ENCODE measurements around the gene SBF1. TPM values are rescaled to one million over a fixed set of nuclear protein-coding genes. Genes with fewer than 3 reads are reported as not detected.

Gene SBF1
- total RNA-seq, 4 donors from 2014 or later = 56.1 to 121 (median 86.9) TPM

DNA sequence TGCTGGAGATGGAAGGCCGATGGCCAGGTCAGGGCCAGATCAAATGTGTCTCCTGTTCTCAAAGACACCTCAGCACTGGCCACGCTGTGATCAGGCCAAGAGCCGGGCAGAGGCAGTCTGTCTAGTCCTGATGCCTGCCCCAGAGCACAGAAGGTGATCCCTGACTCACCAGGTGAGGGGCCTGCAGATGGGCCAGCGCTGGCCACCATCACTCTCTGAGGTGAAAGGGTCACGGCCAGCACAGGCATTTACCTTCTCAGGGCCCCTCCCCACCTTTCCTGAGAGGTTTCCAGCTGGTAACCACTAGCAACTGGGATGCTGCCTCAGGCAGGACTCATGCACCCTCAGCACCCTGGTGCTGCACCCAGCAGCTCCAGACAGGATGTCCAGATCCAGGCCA lies 2.9 kb downstream of the SBF1 start:
- intact Hi-C loops (cut with DNase I) = loop anchor here (5.0 to 10.0 kb wide), 2 partner anchors 35 to 227 kb away; partner anchors contain the start of genes LMF2, NCAPH2 and TUBGCP6
- H3K27ac ChIP-seq (replicated peaks in 1 of 4) = no peak overlapping the region
- DNase-seq (ENCODE audit: extremely low spot score) = no peak
- peaks cover 56 to 69% (median 66%) of the 10 kb centered on the region in 4 donors for H3K4me1 ChIP-seq
- no peaks in the 10 kb centered on the region for H3K9me3 ChIP-seq
- H3K36me3 ChIP-seq = peaks cover 6 to 15% (median 14%) of the 10 kb centered on the region in 4 donors
- 83% methylated on average over 2 of the region's 5 CpGs for WGBS
- H3K4me3 ChIP-seq = no peak overlapping the region
- H3K27me3 ChIP-seq = no peaks in the 10 kb centered on the region
- TF ChIP-seq, protein P1, sequence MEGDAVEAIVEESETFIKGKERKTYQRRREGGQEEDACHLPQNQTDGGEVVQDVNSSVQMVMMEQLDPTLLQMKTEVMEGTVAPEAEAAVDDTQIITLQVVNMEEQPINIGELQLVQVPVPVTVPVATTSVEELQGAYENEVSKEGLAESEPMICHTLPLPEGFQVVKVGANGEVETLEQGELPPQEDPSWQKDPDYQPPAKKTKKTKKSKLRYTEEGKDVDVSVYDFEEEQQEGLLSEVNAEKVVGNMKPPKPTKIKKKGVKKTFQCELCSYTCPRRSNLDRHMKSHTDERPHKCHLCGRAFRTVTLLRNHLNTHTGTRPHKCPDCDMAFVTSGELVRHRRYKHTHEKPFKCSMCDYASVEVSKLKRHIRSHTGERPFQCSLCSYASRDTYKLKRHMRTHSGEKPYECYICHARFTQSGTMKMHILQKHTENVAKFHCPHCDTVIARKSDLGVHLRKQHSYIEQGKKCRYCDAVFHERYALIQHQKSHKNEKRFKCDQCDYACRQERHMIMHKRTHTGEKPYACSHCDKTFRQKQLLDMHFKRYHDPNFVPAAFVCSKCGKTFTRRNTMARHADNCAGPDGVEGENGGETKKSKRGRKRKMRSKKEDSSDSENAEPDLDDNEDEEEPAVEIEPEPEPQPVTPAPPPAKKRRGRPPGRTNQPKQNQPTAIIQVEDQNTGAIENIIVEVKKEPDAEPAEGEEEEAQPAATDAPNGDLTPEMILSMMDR (IDR thresholded peaks at IDR 0.05) = no peak
- TF ChIP-seq POLR2A (IDR thresholded peaks at IDR 0.05; ENCODE audit: low read depth) (no peak), EP300 (IDR thresholded peaks at IDR 0.05) (no peak), POLR2AphosphoS5 (IDR thresholded peaks at IDR 0.05) (no peak)

DNA sequence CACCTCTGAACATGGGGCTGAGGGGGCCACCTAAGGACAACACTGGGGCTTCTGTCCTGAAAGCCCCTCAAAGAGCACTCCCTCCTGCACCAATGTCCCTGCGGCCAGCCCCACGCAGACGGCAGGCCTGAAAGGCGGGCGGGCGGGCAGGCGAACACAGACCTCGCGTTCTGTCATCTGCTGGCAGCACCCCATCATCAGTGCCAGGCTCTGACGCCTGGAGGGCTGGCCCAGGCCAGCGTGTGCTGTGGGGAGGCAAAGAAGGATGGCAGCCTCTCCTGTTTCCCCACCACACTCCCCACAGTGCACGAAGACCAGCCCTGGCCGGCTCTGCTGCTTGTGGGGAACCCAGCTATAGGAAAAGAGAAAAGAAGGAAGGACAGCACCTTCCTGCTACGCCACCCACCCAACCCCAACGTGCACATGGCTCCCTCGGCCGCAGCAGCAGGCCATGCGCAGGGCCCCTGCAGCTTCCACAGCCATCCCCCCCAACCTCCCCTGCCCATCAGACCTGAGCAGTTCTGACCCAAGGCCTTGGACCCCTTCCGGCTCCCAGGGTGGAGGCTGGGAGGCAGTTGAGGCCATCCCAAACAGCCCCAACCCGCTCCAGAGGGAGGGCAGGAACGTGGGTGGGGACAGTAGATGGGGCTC lies 3.5 kb downstream of the SBF1 start:
- no peaks in the 10 kb centered on the region for H3K27me3 ChIP-seq
- no peak for TF ChIP-seq POLR2A (IDR thresholded peaks at IDR 0.05; ENCODE audit: low read depth)
- no peak for TF ChIP-seq POLR2AphosphoS5 (IDR thresholded peaks at IDR 0.05)
- TF ChIP-seq, protein P1 (IDR thresholded peaks at IDR 0.05) = no peak
- TF ChIP-seq EP300 (IDR thresholded peaks at IDR 0.05) = no peak
- 76% methylated on average over 17 of the region's 21 CpGs for WGBS
- H3K4me1 ChIP-seq = peaks cover 56 to 69% (median 66%) of the 10 kb centered on the region in 4 donors
- H3K27ac ChIP-seq (replicated peaks in 1 of 4) = no peak overlapping the region
- DNase-seq (ENCODE audit: extremely low spot score) = no peak
- peaks cover 12 to 21% (median 20%) of the 10 kb centered on the region in 4 donors for H3K36me3 ChIP-seq
- intact Hi-C loops (cut with DNase I) = loop anchor here (5.0 to 10.0 kb wide), 2 partner anchors 36 to 227 kb away; partner anchors contain the start of genes LMF2, NCAPH2 and TUBGCP6
- no peaks in the 10 kb centered on the region for H3K9me3 ChIP-seq
- H3K4me3 ChIP-seq = no peak overlapping the region

DNA sequence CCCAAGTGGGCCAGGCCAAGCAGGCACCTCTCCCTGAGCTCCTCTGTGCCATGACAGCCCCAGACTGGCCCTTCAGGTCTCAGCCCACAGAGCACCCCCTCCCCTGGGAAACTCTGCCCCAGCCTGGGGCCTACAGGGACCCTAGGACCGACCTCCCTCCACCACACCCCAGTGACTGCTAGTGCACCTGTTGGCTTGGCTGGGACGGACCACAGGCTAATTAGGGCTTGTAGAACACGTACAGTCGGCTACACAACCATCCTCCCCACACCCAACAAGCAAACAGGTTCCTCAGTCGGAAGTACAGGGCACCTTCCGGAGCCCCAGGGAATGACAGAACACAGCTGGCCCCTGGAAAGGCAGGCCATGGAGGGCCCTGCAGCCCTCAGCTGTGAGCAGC lies 4.3 kb downstream of the SBF1 start:
- Histone ChIP-seq H3K9me3 (no peaks in the 10 kb centered on the region), H3K27ac (replicated peaks in 1 of 4) (no peak overlapping the region), H3K4me1 (peaks cover 55 to 67% (median 63%) of the 10 kb centered on the region in 4 donors), H3K27me3 (no peaks in the 10 kb centered on the region), H3K36me3 (peaks cover 21 to 30% (median 29%) of the 10 kb centered on the region in 4 donors), H3K4me3 (no peak overlapping the region)
- intact Hi-C loops (cut with DNase I) = loop anchor here (5.0 to 10.0 kb wide), 2 partner anchors 37 to 226 kb away; partner anchors contain the start of genes LMF2, NCAPH2 and TUBGCP6
- no peak for DNase-seq (ENCODE audit: extremely low spot score)
- TF ChIP-seq POLR2AphosphoS5 (IDR thresholded peaks at IDR 0.05) (no peak), EP300 (IDR thresholded peaks at IDR 0.05) (no peak), POLR2A (IDR thresholded peaks at IDR 0.05; ENCODE audit: low read depth) (no peak)
- TF ChIP-seq, protein P1 (IDR thresholded peaks at IDR 0.05) = no peak
- 100% methylated on average over 1 of the region's 6 CpGs for WGBS

DNA sequence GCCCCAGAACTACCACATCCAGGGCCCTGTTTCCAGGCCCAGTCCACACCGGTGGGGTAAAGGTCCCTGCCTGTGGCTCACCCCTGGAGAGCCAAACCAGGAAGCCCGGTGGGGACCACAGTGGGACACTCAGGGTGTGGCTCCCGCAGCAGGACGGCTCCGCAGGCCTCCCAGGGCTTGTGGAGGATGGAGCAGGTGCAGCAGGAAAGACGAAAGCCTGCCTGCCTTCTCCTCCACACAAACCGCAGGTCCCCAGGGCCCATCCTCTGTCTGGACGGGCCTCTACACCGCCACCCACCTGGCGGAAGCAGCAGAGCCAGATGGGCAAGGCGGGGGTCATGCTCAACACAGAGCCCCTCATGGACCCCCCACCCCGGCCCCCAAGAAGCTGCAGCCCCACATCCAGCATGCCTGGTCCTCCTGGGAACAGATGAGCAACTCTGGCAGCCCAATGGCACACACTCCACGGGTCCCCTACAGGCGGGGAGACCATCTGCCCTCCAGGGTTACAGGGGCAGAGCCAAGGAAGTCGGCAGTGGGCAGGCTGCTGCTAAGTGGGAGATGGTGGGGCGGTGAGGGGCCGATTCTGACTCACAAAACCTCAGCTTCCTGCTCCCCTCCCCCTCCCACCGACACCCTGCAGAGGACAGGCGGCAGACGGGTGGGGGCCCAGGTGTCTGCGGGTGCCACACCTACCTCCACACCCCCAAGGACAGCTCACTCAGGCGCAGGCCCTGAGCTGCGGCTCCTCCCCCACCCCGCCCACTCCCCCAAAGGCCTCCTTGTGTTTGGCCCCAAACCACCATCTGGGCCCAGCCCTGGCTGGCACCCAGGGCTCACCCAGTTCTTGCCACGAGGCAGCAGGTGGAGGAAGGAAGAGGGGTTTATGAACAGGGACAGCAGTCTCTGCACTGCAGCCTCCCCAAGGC lies 5.2 kb downstream of the SBF1 start:
- H3K36me3 ChIP-seq = peaks cover 29 to 38% (median 37%) of the 10 kb centered on the region in 4 donors
- H3K9me3 ChIP-seq = no peaks in the 10 kb centered on the region
- no peaks in the 10 kb centered on the region for H3K27me3 ChIP-seq
- WGBS = 76% methylated on average over 9 of the region's 25 CpGs
- H3K4me3 ChIP-seq = no peak overlapping the region
- DNase-seq (ENCODE audit: extremely low spot score) = no peak
- H3K27ac ChIP-seq (replicated peaks in 1 of 4) = no peak overlapping the region
- intact Hi-C loops (cut with DNase I) = loop anchor here (5.0 to 10.0 kb wide), 2 partner anchors 38 to 225 kb away; partner anchors contain the start of genes LMF2, NCAPH2 and TUBGCP6
- TF ChIP-seq, protein P1 (IDR thresholded peaks at IDR 0.05) = no peak
- no peak for TF ChIP-seq POLR2AphosphoS5 (IDR thresholded peaks at IDR 0.05)
- TF ChIP-seq POLR2A (IDR thresholded peaks at IDR 0.05; ENCODE audit: low read depth) = no peak
- no peak for TF ChIP-seq EP300 (IDR thresholded peaks at IDR 0.05)
- peaks cover 52 to 62% (median 58%) of the 10 kb centered on the region in 4 donors for H3K4me1 ChIP-seq

Measured in esophagus muscularis mucosa (tissue), 4 donors.